NCI-H1694 (cell line): Measurements from ENCODE around the gene CERS6.
"Not testable (repeated sequence)": the region's sequence is repeated elsewhere in the genome, so short reads cannot be mapped to it uniquely, and the experiment has no call there.

Source experiments
- DNase-seq: peaks from one replicate; lab custom pipeline; 2025; lab: John Stamatoyannopoulos, UW

The CERS6 gene

GRCh38 chr2:168501466-168502065 is 45.5 kb downstream of the CERS6 start:
- DNase-seq = no peak

GRCh38 chr2:168502852-168503251 is 46.8 kb downstream of the CERS6 start:
- not testable (repeated sequence) for DNase-seq

- DNase-seq = no peak
Measured at GRCh38 chr2:168503901-168504300, 47.8 kb downstream of the CERS6 start.

- DNase-seq = no peak
Measured at GRCh38 chr2:168504323-168504722, 48.3 kb downstream of the CERS6 start.

GRCh38 chr2:168510125-168510756 is 54.2 kb downstream of the CERS6 start:
- no peak for DNase-seq

DNA sequence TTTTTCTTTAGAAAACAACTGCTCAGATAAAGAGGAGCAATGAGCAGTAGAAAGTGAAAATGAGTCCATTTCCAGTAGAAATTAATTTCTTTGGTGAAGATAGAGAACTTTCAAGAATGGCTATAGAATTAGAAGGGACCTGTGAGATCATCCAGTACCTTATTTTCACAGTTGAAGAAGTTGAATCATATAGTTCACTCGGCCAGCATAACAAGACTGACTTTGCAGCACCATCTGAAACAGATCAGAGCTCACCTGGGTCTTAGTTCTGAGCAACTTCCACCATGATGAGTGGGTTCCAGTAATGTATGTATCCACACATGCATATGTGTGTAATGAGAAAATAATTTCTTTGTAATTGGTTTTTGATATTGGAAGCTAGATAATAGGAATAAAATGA is 58.6 kb downstream of the CERS6 start:
- no peak for DNase-seq

DNA sequence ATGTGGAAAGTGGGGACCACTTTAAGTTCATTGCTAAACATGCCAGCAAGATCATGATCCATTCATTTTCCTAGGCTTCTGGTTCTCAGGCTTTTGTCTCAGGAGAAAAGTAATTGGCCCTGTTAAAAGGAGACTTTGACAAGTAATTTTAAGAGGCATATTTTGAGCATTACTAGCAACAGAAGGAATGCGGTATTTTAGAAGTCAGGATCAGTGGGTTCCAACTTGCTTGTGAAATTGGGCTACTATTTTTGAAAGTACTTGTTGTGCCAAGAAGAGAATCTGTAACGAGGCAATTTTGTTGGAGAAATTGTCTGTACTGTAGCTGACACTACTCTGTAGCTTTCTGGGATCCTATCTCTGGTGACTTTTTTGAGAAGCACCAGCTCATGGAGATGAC is 59.4 kb downstream of the CERS6 start:
- no peak for DNase-seq

DNA sequence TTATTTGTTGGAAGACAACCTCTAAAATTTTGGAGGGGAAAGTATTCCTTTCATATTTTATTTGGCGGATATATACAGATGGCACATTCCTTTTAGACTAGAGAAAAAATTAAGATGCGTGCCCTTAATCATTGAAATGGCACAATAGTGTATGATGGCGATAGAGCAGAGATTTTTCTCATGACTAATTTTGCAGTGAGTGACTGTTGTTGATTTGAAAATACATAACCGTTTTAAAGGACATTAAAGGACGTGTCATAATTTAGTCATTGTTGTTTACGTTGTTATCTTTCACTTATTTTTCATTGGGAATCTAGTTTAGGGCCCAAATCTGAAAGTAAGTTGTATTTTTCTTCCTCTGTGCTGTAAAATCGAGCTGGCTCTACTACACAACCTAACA is 61.7 kb downstream of the CERS6 start:
- DNase-seq = no peak

GRCh38 chr2:168518555-168519066 is 62.5 kb downstream of the CERS6 start:
- DNase-seq = no peak

- no peak for DNase-seq
Measured at GRCh38 chr2:168519534-168520308, 63.6 kb downstream of the CERS6 start.

GRCh38 chr2:168521053-168521741 is 65.1 kb downstream of the CERS6 start:
- no peak for DNase-seq

GRCh38 chr2:168522446-168522845 is 66.4 kb downstream of the CERS6 start:
- no peak for DNase-seq

GRCh38 chr2:168524005-168524404 is 67.9 kb downstream of the CERS6 start:
- no peak for DNase-seq

GRCh38 chr2:168525020-168525419 is 68.9 kb downstream of the CERS6 start:
- no peak for DNase-seq

DNA sequence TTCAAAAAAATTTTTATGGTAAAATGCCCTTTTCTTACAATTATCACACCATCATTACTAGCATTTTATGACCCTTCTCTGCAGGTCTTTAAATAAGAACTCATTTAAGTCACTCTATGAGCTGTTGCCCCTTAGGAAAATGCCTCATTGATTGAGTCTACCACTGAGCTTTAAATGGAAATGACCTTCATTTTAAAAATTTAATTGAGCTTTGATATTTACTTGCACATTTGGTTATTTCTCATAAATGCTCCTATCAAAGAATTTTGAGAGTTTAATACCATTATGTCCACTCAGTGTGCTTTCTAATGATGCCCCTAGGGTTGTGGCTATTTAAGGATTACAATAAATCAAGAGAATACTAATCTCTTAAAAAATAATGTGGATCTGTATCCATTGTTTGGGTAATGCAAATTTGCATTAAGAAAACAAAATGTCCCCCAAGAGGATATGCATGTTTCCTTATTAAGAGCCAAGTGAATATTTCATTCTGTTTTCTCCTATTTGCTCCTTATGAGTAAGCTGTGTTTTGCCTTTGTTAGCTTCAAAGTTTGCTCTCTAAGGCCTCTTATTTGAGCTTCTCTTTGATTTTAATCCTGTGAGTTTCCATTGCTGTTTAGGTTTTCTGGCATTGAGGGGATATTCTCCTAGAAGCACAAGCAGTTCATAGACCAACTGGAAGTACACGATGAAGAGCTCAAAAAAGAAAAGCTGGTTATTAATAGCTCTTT is 69.8 kb downstream of the CERS6 start:
- DNase-seq = no peak

DNA sequence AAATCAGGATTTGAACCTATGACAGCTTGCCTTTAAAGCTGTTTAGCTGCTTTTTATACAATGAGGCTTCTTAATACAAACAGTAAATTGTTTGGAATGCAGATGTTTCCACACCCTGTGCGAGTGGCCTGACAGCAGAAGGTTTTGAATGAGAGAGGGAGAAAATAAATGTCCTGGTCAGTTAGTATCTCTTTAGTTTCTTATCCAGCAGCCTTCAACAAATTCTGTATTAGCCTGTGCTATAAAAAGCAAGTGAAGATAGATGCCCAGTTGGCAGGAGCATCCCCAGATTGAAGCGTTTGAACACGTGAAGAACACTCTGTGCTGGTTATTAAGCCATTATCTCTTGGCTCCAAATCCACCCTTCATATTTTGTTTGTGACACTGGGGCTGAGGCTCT is 70.6 kb downstream of the CERS6 start:
- DNase-seq = no peak

DNA sequence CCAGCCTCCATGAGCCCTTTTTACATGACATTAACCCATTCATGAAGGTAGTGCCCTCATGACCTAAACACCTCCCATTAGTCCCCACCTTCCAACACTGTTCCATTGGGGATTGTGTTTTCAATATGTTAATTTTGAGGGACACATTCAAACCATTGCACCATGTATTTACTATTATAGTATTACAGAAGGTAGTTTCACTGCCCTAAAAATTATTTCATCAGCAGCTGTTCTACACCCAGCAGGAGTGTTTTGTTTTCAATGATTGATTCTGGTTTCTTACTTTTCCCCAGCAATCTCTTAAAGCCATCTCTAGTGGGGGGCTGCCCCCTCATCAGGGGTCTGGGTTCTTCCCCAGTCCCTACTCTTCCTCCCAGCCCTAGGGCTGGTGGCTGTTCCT is 71.9 kb downstream of the CERS6 start:
- DNase-seq = no peak

DNA sequence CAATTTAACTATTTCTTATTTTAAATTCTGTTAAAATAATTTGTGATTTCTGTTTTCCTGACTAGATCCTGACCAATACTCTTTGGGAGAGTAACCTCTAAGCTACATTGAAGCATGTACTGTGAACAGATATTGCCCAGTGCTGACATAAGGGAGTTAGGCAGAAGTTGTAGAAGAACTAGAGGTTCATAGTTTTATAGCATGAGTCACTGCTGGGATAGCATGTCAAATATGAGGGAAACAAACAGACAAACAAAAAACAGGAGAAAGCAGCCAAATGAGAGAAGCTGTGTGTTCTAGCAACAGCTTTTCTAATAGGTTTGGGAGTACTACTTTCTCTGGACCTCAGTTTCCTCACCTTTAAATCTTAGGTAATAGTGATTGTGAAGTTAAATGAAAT is 72.4 kb downstream of the CERS6 start:
- DNase-seq = no peak

GRCh38 chr2:168529054-168529833 is 73.2 kb downstream of the CERS6 start:
- no peak for DNase-seq

GRCh38 chr2:168529900-168530561 is 74.0 kb downstream of the CERS6 start:
- no peak for DNase-seq
